Measurements from ENCODE around the gene ST8SIA6. TPM values are rescaled to one million over a fixed set of nuclear protein-coding genes. Genes with fewer than 3 reads are reported as not detected.

Gene ST8SIA6
- total and polyA plus RNA-seq, 9 of the 15 experiments (the other 6 are each of a cell fraction or from before 2014, with no cell fraction given) = 0.69 to 6.7 (median 5.0) TPM

GRCh38 chr10:17425584-17426262 is 28.7 kb downstream of the ST8SIA6 start (continued):
- TF ChIP-seq PRDM10 (IDR thresholded peaks at IDR 0.05; ENCODE audit: partially characterized antibody) = no peak
- 0 out of 2 replicates have a peak, but pooled peaks have one; percentile 16 for TF ChIP-seq ZNF212 (CRISPR knock-in tag; IDR thresholded peaks at IDR 0.05)
- no peak for TF ChIP-seq STAG1 (CRISPR knock-in tag; IDR thresholded peaks at IDR 0.05; ENCODE audit: borderline replicate concordance)
- TF ChIP-seq GABPA (tag; conservative IDR thresholded peaks at IDR 0.05; ENCODE audit: low read depth) = peak; percentile 55
- peak; percentile 98 for TF ChIP-seq ZNF592 (IDR thresholded peaks at IDR 0.05)
- no peak for TF ChIP-seq KAT8 (IDR thresholded peaks at IDR 0.05; ENCODE audit: low read depth)
- no peak for TF ChIP-seq XRCC4 (IDR thresholded peaks at IDR 0.05; ENCODE audit: extremely low read depth, insufficient read depth, insufficient read length)
- no peak; the same call in 1 of the 2 replicates for TF ChIP-seq MCM3 (IDR thresholded peaks at IDR 0.05)
- TF ChIP-seq ZNF311 (CRISPR knock-in tag; IDR thresholded peaks at IDR 0.05) = peak; percentile 57; the same call in 1 of the 2 replicates
- TF ChIP-seq STAT5A (IDR thresholded peaks at IDR 0.05; ENCODE audit: borderline replicate concordance, low read length) = peak; percentile 98
- no peak for TF ChIP-seq SAFB2 (IDR thresholded peaks at IDR 0.05; ENCODE audit: borderline replicate concordance, low read depth, low read length, severe bottlenecking)
- TF ChIP-seq TCF7L2 (IDR thresholded peaks at IDR 0.05; ENCODE audit: low read depth, low read length) = no peak
- no peak for TF ChIP-seq SNRNP70 (optimal IDR thresholded peaks at IDR 0.05; ENCODE audit: low read depth, low read length)
- TF ChIP-seq RBM25 (IDR thresholded peaks at IDR 0.05; ENCODE audit: low read depth, low read length, severe bottlenecking) = no peak
- TF ChIP-seq GATA2 (CRISPR knock-in tag; IDR thresholded peaks at IDR 0.05) = peak; percentile 98
- no peak; the same call in 1 of the 2 replicates for TF ChIP-seq ZNF384 (IDR thresholded peaks at IDR 0.05; ENCODE audit: low read depth, low read length)
- TF ChIP-seq JUN (IDR thresholded peaks at IDR 0.05; ENCODE audit: borderline replicate concordance, low read depth, low read length) = peak; percentile 61; the same call in 1 of the 2 replicates
- no peak for TF ChIP-seq JUN (CRISPR knock-in tag; IDR thresholded peaks at IDR 0.05; ENCODE audit: borderline replicate concordance)
- TF ChIP-seq PCBP2 (IDR thresholded peaks at IDR 0.05; ENCODE audit: low read depth, low read length, poor library complexity, severe bottlenecking) = no peak
- no peak for TF ChIP-seq ZFP30 (CRISPR knock-in tag; IDR thresholded peaks at IDR 0.05; ENCODE audit: borderline replicate concordance)
- no peak for TF ChIP-seq WHSC1 (IDR thresholded peaks at IDR 0.05; ENCODE audit: low read length)
- TF ChIP-seq PHTF2 (CRISPR knock-in tag; IDR thresholded peaks at IDR 0.05) = no peak

All from K562 (cell line).